ENCODE results near the gene PCNT.

DNA sequence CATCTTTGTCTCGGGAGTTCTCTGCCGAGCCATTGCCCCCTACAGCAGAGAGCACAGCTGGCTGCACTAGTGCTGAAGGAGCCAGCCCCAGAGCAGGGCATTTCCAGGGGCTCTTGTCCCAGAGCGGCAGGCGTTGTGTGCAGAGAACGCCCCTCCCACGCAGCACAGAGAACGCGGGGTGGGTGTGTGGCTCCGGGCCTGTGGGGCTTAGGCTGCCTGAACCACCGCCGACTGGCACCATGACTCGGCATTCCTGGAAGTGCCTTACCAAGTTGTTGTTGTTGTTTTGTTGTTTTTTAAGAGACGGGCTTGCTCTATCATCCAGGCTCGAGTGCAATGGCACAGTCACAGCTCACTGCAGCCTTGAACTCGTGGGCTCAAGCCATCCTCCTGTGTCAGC, 119.0 kb downstream of the PCNT start:
- TF ChIP-seq POLR2A (IDR thresholded peaks at IDR 0.05) (no peak), POLR2AphosphoS5 (IDR thresholded peaks at IDR 0.05) (peak in 1 of 3 donors; percentile 39)
- TF ChIP-seq, protein P1, sequence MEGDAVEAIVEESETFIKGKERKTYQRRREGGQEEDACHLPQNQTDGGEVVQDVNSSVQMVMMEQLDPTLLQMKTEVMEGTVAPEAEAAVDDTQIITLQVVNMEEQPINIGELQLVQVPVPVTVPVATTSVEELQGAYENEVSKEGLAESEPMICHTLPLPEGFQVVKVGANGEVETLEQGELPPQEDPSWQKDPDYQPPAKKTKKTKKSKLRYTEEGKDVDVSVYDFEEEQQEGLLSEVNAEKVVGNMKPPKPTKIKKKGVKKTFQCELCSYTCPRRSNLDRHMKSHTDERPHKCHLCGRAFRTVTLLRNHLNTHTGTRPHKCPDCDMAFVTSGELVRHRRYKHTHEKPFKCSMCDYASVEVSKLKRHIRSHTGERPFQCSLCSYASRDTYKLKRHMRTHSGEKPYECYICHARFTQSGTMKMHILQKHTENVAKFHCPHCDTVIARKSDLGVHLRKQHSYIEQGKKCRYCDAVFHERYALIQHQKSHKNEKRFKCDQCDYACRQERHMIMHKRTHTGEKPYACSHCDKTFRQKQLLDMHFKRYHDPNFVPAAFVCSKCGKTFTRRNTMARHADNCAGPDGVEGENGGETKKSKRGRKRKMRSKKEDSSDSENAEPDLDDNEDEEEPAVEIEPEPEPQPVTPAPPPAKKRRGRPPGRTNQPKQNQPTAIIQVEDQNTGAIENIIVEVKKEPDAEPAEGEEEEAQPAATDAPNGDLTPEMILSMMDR (IDR thresholded peaks at IDR 0.05 in 8 of 11, conservative IDR thresholded peaks at IDR 0.05 in 3 of 11): no peak

Measured in spleen (tissue), 7 donors.